Measurements from ENCODE around the gene YY2.
"Not testable (repeated sequence)": the region's sequence is repeated elsewhere in the genome, so short reads cannot be mapped to it uniquely, and the experiment has no call there.

The YY2 gene

DNA sequence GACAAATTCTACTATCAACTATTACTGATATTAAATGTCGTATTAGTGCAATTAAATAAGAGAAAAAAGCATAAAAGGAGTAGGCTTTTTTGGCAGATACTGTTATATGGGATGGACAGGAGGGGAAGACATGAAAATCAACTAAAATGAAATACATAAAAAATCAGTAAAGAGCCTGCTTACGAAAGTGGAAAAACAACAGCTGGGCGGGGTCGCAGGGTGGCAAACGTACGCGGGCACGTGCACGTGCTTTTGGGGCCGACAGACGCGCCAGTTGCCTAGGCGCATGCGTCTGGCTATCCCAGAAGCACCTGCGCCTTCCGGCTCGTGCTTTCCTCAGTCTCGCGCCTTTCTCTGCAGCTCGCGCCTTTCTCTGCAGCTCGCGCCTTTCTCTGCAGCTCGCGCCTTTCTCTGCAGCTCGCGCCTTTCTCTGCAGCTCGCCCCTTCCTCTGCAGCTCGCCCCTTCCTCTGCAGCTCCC lies at the start of gene YY2:
Gene YY2 (plus strand): TSS at position 51 of the 479 bp plus-strand sequence. CDS start 498 bp downstream, outside the sequence.
- no peak for DNase-seq (ENCODE audit: low read depth in 2 of 2)

DNA sequence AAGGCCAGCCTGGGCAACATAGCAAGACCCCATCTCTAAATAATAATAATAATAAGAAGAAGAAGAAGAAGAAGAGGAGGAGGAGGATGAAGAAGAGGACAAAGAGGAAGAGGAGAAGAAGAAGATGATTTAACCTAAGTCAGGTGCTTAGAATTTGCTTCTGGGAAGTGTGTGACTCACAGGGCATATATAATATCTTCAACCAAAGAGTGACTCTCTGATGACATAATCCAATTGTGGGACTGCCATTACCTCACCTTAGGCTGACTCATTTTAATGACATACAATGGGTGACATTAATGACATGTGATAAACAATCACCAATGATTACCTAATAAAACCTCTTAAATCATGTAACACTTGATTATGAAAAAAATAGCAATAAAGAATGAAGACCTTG lies 49.1 kb upstream of the YY2 start:
- no peak for DNase-seq (ENCODE audit: low read depth in 2 of 2)

DNA sequence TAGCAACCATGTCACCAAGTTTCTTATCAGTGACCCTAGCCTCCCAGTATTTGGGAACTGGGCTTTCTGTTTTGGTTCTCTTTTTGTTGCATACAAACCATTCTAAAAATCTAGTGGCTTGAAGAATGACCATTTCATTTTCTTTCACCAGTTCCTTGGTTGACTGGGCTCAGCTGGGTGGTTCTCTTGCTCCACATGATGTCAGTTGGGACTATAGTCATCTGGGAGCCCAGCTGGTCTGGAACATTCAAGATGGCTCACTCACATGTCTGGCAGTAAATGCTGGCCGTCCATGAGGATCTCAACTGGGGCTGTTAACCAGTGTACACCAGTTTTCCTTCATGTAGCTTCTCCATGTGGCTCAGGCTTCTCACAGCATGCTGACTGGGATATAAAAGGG lies 44.0 kb upstream of the YY2 start:
- DNase-seq (ENCODE audit: low read depth in 2 of 2) = no peak

DNA sequence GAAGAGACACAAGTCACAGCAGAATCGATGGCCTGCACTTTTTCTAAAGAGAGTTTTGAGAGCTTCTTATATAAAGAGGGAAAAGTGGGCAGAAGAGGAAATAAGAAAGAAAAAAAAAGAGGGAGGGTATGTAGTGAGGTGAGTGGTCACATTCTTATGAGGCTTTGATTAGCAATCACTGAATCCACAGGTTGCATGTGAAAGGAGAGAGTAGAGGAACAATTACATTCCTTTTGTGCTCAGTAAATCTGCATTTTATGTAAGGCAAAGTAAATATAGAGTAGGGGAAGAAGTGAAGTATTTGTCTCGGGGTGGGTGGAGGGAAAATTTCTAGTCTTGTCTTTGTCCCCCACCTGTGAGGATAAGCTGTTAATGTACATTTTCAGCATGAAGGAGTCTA lies 43.2 kb upstream of the YY2 start:
- DNase-seq (ENCODE audit: low read depth in 2 of 2) = no peak

DNA sequence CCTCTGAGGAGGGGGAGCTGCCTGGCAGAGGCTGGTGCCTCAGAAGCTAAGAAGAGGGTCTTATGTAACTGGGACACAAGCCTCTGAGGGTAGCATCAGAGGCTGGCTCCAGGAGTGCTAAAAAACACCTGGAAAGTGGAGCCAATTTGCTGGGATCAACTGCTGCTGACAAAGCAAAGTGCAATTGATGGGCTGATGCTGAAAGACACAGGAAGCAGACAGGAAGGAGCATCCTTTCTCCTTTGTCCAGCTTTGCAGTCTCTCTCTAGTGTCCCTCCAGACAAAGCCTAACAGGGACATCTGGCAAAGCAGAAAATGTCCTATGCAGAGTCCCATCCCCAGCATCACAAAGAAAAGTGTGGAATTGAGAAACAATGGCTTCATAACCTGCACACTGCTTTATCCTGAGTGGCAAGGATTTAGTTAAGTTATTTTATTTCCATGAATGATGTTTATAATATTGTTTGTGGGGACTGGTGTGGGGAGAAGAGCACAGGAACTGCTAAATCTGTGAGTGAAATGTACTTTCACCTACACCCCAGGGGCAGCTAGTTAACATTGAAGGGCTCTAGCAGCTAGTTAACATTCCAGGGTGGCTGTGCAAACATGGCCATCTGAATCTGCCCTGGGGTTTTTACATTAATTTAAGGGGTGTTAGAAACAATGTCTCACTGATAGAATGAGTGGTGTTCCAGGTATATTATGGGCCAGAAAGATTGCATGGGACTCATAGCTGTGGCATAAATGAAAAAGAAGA lies 42.0 kb upstream of the YY2 start:
- DNase-seq (ENCODE audit: low read depth in 2 of 2) = no peak

DNA sequence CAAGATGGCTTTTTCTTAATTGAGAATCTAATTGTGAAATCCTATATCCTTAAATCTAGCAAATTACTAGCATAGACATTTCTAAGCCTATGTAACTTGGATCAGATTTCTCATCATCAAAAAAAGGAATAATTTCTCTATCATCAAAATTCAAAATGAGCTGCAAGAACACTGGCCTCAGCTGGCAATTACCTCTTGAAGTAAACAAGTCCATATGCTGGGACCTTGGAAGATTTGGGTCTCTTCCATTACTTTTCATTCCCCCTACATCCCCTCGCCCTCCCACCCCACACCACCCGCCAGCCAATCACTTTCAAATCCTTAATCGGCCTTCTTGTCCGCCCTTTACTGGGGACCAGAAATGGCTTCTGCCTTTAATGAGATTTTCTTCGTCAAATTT lies 39.7 kb upstream of the YY2 start:
- DNase-seq (ENCODE audit: low read depth in 2 of 2) = no peak

DNA sequence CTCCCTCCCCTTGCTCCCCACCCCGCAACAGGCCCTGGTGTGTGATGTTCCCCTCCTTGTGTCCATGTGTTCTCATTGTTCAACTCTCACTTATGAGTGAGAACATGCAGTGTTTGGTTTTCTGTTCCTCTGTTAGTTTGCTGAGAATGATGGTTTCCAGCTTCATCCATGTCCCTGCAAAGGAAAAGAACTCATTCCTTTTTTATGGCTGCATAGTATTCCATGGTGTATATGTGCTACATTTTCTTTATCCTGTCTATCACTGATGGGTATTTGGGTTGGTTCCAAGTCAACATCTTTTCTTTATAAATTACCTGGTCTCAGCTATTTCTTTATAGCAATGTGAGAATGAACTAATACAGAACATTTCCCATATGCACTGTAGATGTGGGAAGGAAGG lies 35.6 kb upstream of the YY2 start:
- not testable (repeated sequence) for DNase-seq (ENCODE audit: low read depth in 2 of 2)

DNA sequence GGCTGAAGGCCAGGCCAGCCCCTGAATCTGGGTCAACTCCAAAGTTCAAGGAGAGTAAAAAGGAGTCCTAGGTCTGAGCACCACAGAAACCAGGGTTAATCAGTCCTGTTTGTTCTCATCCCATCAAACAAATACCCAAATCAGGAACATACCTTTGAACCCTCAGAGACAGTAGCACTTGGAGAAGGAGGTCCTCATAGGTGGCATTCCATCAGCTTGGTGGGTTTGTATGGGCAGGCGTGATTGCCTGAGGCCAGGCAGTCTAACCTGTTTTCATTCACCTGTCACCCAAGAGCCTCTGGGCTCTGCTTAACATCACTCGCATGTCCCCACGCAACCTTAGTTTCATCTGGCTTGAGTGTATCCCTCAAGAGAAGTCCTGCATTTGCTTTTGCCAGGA lies 33.9 kb upstream of the YY2 start:
- DNase-seq (ENCODE audit: low read depth in 2 of 2) = no peak

DNA sequence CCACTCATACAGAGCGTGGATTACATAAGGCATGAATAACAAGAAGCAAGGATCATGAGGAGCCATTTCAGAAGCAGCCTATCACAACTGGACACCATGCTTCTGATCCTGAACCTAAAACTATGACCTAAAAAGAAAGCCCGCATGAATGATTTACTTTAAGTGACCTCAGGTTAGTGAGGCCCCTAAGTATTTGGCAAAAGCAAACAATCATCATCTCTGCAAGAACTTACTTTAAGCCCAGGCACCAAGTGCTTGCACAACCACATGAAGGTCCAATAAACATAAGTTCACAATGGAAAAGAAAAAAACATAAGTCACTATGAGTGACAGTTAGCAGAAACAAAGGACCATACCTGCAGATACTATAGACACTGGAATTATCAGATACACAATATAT lies 24.3 kb upstream of the YY2 start:
- DNase-seq (ENCODE audit: low read depth in 2 of 2) = no peak

DNA sequence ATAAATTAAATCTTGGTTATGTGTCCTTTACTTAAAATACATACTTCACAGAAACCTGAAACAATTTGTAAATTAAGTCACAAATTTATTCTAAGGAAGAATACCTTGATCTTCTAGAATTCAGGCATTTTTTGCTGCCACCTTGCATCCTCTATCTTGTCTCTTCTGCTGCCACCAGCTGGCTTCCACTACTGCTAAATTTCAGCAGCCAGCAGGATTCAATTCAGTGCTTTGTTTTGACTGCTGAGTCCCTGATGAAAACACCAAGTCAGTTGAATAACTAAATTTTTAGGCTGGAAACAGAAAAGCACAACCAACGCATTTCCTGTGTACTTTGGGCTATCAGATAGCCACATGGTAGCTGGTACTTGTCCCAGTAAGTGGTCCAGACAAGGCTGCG lies 18.7 kb upstream of the YY2 start:
- DNase-seq (ENCODE audit: low read depth in 2 of 2) = no peak

DNA sequence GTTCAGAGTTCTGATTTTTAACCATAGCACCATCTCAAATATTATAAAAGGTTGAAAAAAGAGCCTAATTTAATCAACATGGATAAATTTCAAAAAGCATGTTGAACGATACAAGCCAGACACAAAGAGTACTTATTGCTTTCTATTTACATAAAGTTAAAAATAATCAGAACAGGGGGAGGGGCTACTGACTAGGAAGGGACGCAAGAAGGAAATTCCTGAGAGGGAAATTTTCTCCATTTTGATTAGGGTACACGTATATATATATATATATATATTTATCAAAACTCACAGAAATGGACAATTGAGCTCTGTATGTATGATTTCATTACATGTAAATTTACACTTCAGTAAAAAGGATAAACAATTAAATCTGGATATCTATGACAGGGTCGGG lies 16.9 kb upstream of the YY2 start:
- DNase-seq (ENCODE audit: low read depth in 2 of 2) = peak in 1 of 2 experiments; percentile 4

DNA sequence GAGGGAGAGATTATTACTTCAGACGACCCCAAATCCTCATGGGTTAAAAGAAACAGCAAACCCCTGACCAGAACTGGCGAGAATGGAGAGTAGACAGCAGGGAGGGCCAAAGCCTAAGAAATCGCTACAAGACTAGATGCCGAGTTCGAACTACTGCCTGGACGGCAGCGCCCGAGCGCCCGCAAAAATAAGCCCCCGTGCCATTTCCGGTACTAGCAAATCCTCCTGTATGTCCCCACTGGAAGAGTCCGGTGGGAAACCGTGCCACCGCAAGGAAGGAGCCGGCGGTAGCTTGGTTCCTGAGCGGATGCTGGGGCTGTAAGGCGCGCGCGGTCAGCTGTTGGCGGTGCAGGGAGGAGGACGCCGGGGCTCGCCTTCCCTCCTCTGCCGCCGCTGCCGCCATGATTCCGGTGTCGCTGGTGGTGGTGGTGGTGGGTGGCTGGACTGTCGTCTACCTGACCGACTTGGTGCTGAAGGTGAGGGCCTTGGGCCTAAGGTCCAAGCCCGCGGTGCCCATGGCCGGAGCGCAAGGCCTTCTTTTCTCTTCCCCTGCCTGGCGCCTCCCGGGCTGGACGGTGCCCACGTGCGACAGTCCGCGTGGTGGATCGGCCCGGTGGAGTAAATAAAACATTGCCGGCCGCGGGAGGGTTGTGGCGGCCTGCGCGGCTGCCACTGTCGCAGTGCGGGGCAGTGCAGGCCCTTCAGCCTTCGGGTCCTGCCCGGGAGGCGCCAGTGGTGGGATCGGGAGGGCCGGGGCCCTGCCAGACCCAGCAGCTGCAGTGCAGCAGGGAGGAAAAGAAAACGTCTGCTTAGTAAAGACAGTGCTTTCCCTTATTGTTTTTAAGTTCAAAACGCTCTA lies 16.2 kb upstream of the YY2 start, which contains the start of gene MBTPS2:
Gene MBTPS2 (plus strand): TSS at position 284 of the 859 bp plus-strand sequence. CDS start 118 bp downstream, at position 402.
- peak; percentile 70 to 74 for DNase-seq (ENCODE audit: low read depth in 2 of 2)

DNA sequence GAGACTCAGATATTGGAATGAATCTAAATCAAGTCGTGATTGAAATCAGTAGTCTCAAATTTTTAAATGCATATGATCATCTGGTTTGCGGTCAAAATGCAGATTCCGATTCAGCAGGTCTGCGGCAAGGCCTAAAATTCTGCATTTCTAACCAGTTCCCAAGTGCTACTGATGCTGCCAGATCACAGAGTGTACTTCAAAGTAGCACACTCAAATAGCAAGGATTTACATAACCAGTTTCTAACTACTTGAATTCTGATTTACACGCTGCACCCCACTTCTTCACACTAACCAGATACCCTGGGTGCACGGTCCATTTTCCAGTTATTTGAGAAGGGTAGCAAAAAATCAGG lies 15.6 kb upstream of the YY2 start:
- DNase-seq (ENCODE audit: low read depth in 2 of 2) = no peak

DNA sequence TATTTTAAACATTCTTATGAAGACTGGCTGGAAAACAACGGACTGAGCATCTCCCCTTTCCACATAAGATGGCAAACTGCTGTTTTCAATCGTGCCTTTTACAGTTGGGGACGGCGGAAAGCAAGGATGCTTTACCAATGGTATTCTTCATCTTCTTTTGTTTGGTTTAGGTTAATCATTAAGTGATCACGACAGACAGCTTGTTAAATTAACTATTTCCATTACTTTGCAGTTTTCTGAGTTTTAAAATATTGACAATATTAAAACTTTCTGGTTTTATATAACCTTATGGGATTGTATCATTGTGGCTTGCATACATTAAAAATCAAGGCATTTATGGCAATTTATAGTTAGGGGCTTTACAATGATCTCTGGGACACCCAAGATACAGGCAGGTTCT lies 12.6 kb upstream of the YY2 start:
- DNase-seq (ENCODE audit: low read depth in 2 of 2) = no peak

DNA sequence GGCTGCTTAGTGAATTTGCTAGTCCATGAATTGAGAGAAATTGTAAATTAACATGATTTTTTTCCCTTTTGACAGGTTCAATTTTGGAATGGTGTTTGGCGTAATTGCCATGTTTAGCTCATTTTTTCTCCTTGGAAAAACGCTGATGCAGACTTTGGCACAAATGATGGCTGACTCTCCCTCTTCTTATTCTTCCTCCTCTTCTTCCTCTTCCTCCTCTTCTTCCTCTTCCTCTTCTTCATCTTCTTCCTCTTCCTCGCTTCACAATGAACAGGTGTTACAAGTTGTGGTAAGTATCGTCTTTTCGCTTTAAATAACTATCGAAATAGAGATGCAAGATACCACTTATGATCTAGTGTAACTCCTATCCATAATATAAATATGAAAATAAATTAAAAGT lies 10.7 kb upstream of the YY2 start:
- DNase-seq (ENCODE audit: low read depth in 2 of 2) = no peak

DNA sequence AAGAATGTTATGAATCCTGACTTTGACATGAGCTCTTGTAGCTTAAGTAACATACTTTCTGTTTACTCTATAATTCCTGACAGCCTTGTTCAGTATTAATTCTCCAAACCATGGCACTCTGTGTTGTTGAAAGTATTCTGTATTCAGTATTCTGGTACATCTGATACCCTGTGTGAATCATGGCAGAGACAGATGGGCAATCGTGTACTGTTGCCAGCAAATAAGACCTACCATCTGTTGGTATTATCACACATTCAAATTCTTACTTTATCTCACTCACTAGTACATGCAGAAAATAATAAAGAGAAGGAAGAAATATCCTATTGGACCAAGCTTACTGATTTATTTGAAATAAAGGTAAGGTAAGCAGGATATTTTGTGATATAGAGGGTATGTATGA lies 8.4 kb upstream of the YY2 start:
- no peak for DNase-seq (ENCODE audit: low read depth in 2 of 2)

DNA sequence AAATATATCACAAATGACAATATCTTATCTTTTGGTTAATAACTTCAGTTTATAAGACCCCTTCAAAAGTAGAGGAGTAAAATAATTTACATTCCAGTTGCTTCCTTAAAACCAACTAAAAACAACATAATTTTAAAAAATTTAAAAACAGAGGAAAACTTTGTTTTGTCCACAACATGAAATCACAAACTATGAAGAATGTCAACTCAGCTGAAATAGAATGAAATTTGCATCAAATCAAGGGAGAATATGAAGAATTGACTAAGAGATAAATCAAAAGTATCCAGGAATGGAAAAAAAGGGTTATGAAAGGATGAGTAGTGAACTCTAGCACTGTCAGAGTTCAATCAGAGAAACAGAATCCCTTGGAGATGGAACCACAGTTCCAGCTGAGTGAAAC lies 2.2 kb upstream of the YY2 start:
- no peak for DNase-seq (ENCODE audit: low read depth in 2 of 2)

DNA sequence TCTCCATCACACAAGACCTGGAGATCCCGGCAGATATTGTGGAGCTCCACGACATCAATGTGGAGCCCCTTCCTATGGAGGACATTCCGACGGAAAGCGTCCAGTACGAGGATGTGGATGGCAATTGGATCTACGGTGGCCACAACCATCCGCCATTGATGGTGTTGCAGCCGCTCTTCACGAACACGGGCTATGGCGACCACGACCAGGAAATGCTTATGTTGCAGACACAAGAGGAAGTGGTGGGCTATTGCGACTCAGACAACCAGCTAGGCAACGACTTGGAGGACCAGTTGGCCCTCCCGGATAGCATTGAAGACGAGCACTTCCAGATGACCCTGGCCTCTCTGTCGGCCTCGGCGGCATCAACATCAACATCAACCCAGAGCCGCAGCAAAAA lies 717 bp downstream of the YY2 start:
- DNase-seq (ENCODE audit: low read depth in 2 of 2) = no peak

DNA sequence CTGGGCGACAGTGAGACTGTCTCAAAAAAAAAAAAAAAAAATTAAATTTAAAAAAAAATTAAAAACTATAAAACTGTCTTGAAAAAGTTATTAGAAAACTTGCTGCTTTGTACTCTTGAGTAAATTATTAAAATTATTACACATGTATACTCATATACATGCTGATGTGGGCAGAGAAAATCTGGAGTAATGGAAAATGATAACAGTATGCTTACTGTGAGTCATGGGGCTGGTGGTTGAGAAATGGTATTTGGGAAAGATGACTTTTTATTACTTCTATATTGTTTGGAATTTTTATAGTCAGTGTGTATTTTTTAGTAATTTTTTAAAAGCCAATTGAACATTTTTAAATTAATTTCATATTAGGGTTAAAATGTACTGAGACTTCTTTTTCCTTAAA lies 7.5 kb downstream of the YY2 start:
- DNase-seq (ENCODE audit: low read depth in 2 of 2) = no peak

DNA sequence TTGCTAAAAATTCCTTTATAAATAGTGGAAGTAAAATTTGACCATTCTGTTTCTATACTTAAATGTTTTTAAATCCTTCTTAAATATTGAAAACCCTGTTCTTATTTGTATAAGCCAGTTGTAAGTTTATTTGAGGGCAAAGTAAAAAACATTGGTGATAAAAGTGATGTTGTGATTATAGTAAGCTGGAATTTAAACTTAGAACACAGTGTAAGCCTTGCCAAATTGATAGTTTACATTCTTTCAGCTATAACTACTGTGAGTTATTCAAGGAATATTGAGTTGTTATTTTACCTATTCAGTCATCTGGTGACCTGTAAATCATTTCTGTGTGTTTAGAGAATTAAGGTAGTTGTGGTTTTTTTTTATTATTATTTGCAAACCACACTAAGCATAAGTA lies 9.6 kb downstream of the YY2 start:
- no peak for DNase-seq (ENCODE audit: low read depth in 2 of 2)

DNA sequence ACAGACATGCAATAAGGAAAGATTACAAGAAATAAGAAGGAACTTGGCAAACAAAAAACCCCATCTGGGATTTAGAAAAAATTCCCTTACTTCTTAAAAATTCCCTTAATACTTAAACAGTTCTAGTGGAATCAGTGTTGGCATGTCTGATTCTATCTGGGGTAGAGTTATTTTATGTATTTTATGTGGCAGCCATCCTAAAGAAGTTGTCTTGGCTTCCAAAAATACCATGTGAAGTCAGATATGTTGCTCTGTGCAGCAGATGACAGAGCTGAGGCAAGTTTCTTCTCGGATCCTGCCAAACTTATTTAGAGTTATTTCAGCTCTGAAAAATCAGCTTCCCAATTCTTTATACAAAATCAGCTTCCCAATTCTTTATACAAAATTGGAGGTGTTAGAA lies 14.7 kb downstream of the YY2 start:
- DNase-seq (ENCODE audit: low read depth in 2 of 2) = no peak

DNA sequence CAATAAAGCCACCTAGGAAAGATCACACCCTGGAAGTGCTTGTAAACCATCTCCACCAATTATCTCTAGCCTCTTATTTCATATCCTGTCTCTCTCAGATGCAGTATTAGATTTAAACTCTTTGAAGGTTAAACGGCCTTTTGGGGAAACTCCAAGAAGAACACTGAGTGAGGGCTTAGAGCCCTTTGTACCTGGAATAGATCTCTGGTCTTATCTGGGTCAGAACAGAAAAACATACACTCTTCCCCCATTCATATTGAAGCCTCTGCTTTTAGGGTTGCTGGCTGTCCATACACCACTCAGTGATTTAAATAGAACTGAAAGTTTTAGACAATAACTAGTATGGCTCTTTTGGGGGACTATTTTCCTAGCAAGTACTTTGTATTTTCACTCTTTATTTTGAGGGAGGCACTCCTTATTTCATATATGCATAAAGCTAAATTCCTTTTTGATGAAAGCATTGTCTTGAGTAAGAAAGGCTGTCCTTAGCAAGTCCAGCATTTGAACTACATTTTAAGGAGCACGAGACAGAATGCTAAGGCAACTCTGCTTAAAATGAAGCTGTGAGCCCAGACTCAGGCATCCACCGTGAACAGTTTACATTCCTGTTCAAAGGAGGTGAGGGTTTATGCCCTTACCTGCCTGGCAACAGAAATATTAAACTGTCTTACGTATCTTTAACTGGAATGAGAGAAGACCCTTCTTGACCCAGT lies 17.4 kb downstream of the YY2 start:
- DNase-seq (ENCODE audit: low read depth in 2 of 2) = no peak

Measured in fibroblast of skin of left biceps (primary cell).